Panc1 (cell line): ENCODE measurements around the gene CSKMT. TPM values are rescaled to one million over a fixed set of nuclear protein-coding genes. Genes with fewer than 3 reads are reported as not detected.

Experiments
- ATAC-seq: fragments of 200-7000 bp; cut with Tn5 transposase; 2 replicates; pipeline ENCODE4 v1.9.1; 2020; ENCODE audit warnings: mild to moderate bottlenecking, moderate library complexity
- BruUV-seq: library from RNA; stranded (reverse); fragments of 400-500 nt; replicated peaks from 2 replicates; lab custom pipeline; 2021; lab: Mats Ljungman, UMichigan
- CTCF ChIA-PET: fragments of 300-600 bp; sonication (Branson Sonifier 250); formaldehyde crosslinking; loops from one replicate; lab custom pipeline; 2022; ENCODE audit warnings: antibody characterized with exemption; lab: Charles Lee
- POLR2A ChIA-PET: fragments of 300-600 bp; sonication (Branson Sonifier 250); formaldehyde crosslinking; loops from one replicate; lab custom pipeline; 2022; ENCODE audit warnings: antibody characterized with exemption; lab: Charles Lee
- DNase-seq: peaks from one replicate; pipeline ENCODE4 v3.0.0-alpha.2; 2010; ENCODE audit warnings: low read depth, low spot score
- H3K27ac ChIP-seq: 2 replicates; pipeline ENCODE4 v1.5.1; 2011; ENCODE audit warnings: mild to moderate bottlenecking, low read length, inconsistent platforms
- H3K27me3 ChIP-seq: fragments of 200-500 bp; sonication (Bioruptor generic); 2 replicates; pipeline ENCODE4 v1.6.0; 2014; ENCODE audit warnings: low read length, inconsistent platforms; ENCODE audit not compliant: control insufficient read depth, insufficient read depth
- H3K36me3 ChIP-seq: fragments of 200-500 bp; sonication (Bioruptor generic); 2 replicates; pipeline ENCODE4 v1.5.1; 2014; ENCODE audit warnings: inconsistent platforms, mild to moderate bottlenecking, low read length, moderate library complexity; ENCODE audit not compliant: control insufficient read depth, insufficient read depth
- H3K4me1 ChIP-seq: 2 replicates; pipeline ENCODE4 v1.5.1; 2011; ENCODE audit warnings: inconsistent platforms, mild to moderate bottlenecking, low read length, moderate library complexity; ENCODE audit not compliant: control insufficient read depth, insufficient read depth
- H3K4me3 ChIP-seq, 2 experiments: 2 replicates each; pipeline ENCODE4 v1.5.1; 2011 to 2012; ENCODE audit warnings: low read depth in 2 of 2, low read length in 2 of 2, mild to moderate bottlenecking in 2 of 2, inconsistent platforms in 1 of 2, moderate library complexity in 1 of 2
- H3K9me3 ChIP-seq: fragments of 200-500 bp; sonication (Bioruptor generic); 2 replicates; pipeline ENCODE4 v1.5.1; 2014; ENCODE audit warnings: low read depth, mild to moderate bottlenecking, inconsistent platforms, low read length, moderate library complexity; ENCODE audit not compliant: control insufficient read depth, insufficient read depth
- POLR2AphosphoS5 ChIP-seq: IDR thresholded peaks from 2 replicates; pipeline ENCODE4 v1.6.1; 2012; ENCODE audit warnings: mild to moderate bottlenecking, low read depth, low read length, moderate library complexity
- REST ChIP-seq, 2 experiments: IDR thresholded peaks; 2 replicates each; pipeline ENCODE4 v1.6.1; 2011 to 2012; ENCODE audit warnings: low read depth in 2 of 2, control low read depth in 1 of 2, low read length in 1 of 2, mild to moderate bottlenecking in 1 of 2, moderate library complexity in 1 of 2; ENCODE audit not compliant: insufficient read depth in 1 of 2
- SIN3A ChIP-seq: IDR thresholded peaks from 2 replicates; pipeline ENCODE4 v1.6.1; 2012; ENCODE audit warnings: low read depth, mild to moderate bottlenecking, low read length, moderate library complexity, borderline replicate concordance; ENCODE audit not compliant: insufficient read depth
- TCF7L2 ChIP-seq: IDR thresholded peaks from 2 replicates; pipeline ENCODE4 v1.6.1; 2011; ENCODE audit warnings: mild to moderate bottlenecking, low read depth, low read length, inconsistent platforms
- in situ Hi-C: cut with HindIII; loops from 2 replicates; pipeline ENCODE4 v1.10.0; 2016; ENCODE audit warnings: low sequenced_read_pairs, low pct_unique_long_range_greater_than_20kb
- intact Hi-C: fragments of 100-400 bp; cut with micrococcal nuclease; formaldehyde crosslinking; loops from one replicate; pipeline ENCODE4 v1.10.0; 2022; ENCODE audit not compliant: unreplicated experiment
- total RNA-seq: library from RNA; stranded (reverse); gene quantifications from one replicate; pipeline ENCODE4 v1.2.1, GENCODE V29; 2021; ENCODE audit not compliant: unreplicated experiment
- TF ChIP-seq, protein P1 (sequence below): fragments of 450-650 bp; IDR thresholded peaks from 2 replicates; pipeline ENCODE4 v1.5.1; 2017; ENCODE audit warnings: mild to moderate bottlenecking

Gene CSKMT
- total RNA-seq, 1 experiment from 2014 or later, result 36.9 TPM

GRCh38 chr11:62656796-62657429 is 8.2 kb upstream of the CSKMT start:
- no peak for TF ChIP-seq POLR2AphosphoS5
- TF ChIP-seq, protein P1, sequence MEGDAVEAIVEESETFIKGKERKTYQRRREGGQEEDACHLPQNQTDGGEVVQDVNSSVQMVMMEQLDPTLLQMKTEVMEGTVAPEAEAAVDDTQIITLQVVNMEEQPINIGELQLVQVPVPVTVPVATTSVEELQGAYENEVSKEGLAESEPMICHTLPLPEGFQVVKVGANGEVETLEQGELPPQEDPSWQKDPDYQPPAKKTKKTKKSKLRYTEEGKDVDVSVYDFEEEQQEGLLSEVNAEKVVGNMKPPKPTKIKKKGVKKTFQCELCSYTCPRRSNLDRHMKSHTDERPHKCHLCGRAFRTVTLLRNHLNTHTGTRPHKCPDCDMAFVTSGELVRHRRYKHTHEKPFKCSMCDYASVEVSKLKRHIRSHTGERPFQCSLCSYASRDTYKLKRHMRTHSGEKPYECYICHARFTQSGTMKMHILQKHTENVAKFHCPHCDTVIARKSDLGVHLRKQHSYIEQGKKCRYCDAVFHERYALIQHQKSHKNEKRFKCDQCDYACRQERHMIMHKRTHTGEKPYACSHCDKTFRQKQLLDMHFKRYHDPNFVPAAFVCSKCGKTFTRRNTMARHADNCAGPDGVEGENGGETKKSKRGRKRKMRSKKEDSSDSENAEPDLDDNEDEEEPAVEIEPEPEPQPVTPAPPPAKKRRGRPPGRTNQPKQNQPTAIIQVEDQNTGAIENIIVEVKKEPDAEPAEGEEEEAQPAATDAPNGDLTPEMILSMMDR, result no peak
- no peak for TF ChIP-seq TCF7L2
- TF ChIP-seq REST (IDR thresholded peaks at IDR 0.05; ENCODE audit: insufficient read depth in 1 of 2, low read depth in 2 of 2, low read length in 1 of 2), result no peak
- no peak for TF ChIP-seq SIN3A
- ChIA-PET CTCF (interaction anchor here (0.6 kb wide), 2 partner anchors 26 to 103 kb away, joined by 3 to 7 read pairs; no protein-coding TSS in a partner anchor), POLR2A (no interaction called here)
- in situ Hi-C loops (no loop called here), intact Hi-C loops (no loop called here)
- Histone ChIP-seq H3K9me3 (no peaks in the 10 kb centered on the region), H3K4me1 (no peaks in the 10 kb centered on the region), H3K4me3 (no peak overlapping the region), H3K36me3 (peaks cover 8% of the 10 kb centered on the region; the same call in 1 of the 2 replicates), H3K27me3 (no peaks in the 10 kb centered on the region), H3K27ac (no peak overlapping the region)
- BruUV-seq, result no TSS peak
- no peak for DNase-seq
- no peak for ATAC-seq

DNA sequence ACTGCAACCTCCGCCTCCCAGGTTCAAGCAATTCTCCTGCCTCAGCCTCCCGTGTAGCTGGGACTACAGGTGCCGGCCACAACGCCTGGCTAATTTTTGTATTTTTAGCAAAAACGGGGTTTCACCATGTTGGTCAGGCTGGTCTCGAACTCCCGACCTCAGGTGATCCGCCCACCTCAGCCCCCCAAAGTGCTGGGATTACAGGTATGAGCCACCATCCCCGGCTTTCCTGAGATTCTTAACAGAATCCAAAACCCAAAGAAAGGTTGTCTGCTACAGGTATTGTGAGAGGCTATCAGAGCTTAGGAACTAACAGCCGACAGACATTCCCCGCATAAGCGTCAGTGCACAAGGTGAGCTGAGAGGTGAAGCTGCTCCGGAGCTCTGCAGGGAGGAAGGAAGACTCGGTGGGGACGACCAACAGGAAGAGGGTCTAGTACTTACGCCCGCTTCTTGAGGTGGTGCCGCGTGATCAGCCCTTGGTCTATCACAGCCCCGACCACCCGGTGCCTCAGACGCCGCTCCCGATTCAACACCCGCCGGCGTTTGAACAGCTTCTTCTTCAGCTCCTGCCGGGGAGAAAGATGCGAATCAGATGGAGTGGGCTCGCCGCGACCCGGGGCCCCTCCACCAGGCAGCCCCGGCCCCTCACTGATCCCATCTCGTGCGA is 572 bp upstream of the CSKMT start:
- in situ Hi-C loops, result no loop called here
- POLR2A ChIA-PET, result interaction anchor here (0.5 to 1.7 kb wide), 13 partner anchors 9 to 226 kb away, joined by 3 to 10 read pairs (median 3); partner anchors contain the start of genes HNRNPUL2, INTS5 and TTC9C
- ATAC-seq, result peak; percentile 46
- Histone ChIP-seq H3K27me3 (no peaks in the 10 kb centered on the region), H3K36me3 (peaks cover 9% of the 10 kb centered on the region), H3K4me3 (peak overlapping the region; percentile 94 to 96), H3K27ac (peak overlapping the region; percentile 99), H3K4me1 (peaks cover 16% of the 10 kb centered on the region), H3K9me3 (no peaks in the 10 kb centered on the region)
- intact Hi-C loops, result no loop called here
- no peak for TF ChIP-seq POLR2AphosphoS5
- no peak for TF ChIP-seq SIN3A
- TF ChIP-seq, protein P1, result no peak
- TF ChIP-seq REST (IDR thresholded peaks at IDR 0.05; ENCODE audit: insufficient read depth in 1 of 2, low read depth in 2 of 2, low read length in 1 of 2), result no peak
- no peak for DNase-seq
- TSS peak; percentile 83 for BruUV-seq
- CTCF ChIA-PET, result interaction anchor here (0.6 to 0.9 kb wide), 2 partner anchors 53 to 54 kb away, joined by 3 to 6 read pairs; no protein-coding TSS in a partner anchor
